GM19328 (cell line): ENCODE data around the gene PRRG2.

Source experiments
- ATAC-seq: cut with Tn5 transposase; IDR thresholded peaks from one replicate; pipeline ENCODE4 v1.9.1; 2021; ENCODE audit warnings: mild to moderate bottlenecking, moderate library complexity; ENCODE audit not compliant: unreplicated experiment

Gene PRRG2

DNA sequence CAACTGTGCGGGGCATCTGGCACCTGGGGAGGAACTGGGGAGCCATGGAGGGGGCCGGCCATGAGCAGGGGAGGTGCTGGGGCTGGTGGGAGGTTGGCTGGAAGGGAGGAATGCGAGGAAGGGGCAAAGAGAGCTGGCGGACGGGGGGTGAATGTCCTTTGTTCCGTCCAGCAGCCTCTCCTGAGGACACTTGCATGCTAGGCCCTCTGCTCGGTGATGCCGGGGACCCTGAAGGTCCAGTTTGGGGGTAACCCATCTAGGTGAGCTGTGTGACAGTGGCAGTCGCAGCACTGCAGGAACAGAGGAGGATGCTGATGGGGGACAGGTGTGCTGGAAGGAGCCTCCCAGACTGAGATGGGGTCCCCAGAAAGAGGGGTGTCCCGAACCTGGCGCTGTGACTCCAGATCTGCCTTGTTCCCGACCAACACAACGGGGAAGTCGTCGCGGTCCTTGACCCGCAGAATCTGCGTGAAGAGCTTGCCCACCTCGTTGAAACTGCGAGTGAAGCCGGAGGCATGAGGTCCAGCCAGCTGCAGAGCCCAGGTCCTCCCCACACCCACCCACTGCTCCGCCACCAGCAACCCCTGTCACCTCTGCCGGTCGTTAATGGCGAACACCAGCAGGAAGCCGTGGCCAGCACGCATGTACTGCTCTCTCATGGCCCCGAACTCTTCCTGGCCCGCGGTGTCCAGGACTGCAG, 55.3 kb downstream of the PRRG2 start:
- ATAC-seq = no peak

DNA sequence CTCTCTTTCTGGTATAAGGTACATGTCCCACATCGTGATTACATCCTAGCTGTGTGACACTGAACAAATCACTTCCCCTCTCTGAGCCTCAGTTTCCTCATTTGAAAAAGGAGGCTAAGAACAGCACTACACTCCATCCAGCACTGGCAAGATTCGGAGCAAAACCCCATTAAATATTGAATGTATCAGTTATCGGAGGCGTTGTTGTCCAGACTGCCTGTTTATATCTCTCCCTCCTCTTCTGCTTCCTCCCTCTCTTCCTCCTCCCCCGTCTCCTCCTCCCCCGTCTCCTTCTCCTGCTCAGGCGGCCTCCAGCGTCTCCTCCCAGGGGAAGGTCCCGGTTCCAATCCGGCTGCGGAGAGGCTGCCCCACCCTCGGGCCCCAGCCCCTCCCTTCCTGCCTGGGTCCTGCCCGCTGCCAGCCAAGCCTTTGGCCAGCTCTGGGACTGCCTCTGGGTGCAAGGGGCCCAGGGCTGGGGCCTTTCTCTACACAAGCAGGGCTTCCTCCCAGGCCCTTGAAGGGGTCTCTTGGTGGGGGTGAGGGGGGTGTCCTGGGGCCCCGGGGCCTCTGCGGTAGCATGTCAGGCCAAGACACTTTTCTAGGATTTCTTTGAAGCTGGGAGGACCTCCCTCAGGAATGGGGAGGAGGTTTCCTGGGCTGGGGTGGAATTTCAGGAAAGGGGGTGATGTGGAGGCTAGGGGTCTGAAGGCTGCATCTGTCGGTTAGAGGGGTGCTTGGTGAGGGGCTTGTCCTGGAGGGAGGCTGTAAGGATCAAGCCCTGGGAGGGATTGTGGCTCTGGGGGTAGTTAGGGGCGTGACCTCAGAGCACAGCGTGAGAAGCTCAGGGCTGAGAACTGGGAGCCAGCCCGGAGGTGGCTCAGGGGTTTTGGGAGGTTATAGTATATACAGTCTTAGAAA, 57.0 kb downstream of the PRRG2 start:
- ATAC-seq = no peak

DNA sequence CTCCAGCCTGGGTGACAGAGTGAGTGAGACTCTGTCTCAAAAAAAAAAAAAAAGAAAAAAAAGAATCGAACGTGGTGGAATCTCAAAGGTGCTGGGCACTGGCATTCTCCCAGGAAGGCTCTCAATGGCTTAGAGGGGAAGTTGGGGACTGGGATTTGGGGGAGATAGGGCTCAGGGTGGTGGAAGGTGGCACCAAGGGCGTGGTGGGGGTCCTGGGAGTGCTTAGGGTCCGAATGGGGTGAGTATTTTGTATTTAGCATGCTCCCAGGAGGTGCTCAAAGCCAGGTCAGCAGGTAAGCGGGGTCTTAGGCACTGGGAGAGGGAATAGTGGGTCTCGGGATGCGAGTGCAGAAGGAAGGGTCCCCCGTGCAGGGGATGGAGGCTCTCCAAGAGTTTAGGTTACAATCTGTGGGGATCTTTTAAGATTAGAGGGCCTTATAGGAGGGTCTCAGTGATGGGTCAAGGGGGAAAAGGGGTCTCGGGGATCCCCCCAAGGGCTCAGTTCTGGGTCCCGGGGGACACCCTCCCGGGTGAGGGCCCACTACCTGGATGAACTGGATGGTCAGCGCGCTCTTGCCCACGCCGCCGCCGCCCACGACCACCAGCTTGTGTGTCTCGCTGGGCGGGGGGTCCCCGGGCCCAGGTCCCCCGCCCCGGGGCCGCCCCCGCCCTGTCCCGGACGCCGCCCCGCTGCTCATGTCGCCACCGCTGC, 58.4 kb downstream of the PRRG2 start:
- ATAC-seq = no peak

DNA sequence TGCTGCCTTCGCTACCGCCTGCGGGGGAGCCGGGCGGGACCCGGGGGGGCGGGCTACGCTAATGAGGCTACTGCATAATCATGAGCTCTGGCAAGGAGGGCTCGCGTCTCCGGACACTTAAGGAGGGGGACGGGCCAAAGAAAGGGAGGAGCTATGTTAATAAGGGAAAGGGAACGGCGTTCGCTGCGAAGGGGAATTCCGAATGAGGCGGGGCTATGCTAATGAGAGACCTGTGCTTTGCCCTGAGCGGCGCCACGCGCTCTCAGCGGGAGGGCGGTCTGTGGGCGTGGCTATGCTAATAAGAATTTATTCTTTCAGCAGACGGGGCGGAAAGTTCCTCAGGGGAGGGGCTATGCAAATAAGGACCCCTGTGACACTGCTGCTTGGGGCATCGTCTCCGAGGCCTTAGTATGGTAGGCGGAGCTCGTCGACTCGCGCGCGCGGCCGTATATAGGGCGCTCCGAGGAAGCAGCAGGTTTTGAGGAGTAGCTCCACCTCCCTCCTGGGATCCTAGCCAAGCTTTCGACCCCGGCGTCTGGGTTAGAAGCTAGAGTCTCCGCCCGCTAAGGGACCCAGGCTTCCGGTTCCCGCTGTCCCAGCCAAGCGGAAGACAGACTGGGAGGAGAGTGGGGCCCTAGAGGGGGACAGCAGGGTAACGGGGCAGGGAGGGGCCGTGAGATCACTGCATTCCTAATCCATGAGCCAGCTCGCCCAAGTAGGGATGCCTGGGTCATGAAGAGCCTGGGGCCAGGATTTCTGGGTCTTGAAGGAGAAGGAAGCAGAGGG, 59.2 kb downstream of the PRRG2 start, which contains the start of gene RRAS:
RRAS (minus strand) TSS at position 31 of the 786 bp plus-strand sequence. CDS start 45 bp downstream, outside the sequence.
- peak; percentile 57 for ATAC-seq
